PC-3 (cell line): ENCODE data around the gene ANKRD45. TPM values are rescaled to one million over a fixed set of nuclear protein-coding genes. Genes with fewer than 3 reads are reported as not detected.
"Not testable (repeated sequence)": the region's sequence is repeated elsewhere in the genome, so short reads cannot be mapped to it uniquely, and the experiment has no call there.

Source experiments
- ATAC-seq: fragments of 200-7000 bp; cut with Tn5 transposase; 2 replicates; pipeline ENCODE4 v1.9.1; 2020; ENCODE audit warnings: mild to moderate bottlenecking, moderate library complexity
- BruUV-seq: library from RNA; stranded (reverse); fragments of 400-500 nt; replicated peaks from 2 replicates; lab custom pipeline; 2021; lab: Mats Ljungman, UMichigan
- CTCF ChIA-PET: fragments of 300-600 bp; sonication (Branson Sonifier 250); formaldehyde crosslinking; loops from one replicate; lab custom pipeline; 2022; ENCODE audit warnings: antibody characterized with exemption; lab: Charles Lee
- POLR2A ChIA-PET: fragments of 300-600 bp; sonication (Branson Sonifier 250); formaldehyde crosslinking; loops from one replicate; lab custom pipeline; 2022; ENCODE audit warnings: antibody characterized with exemption; ENCODE audit not compliant: unreplicated experiment; lab: Charles Lee
- DNase-seq: peaks from one replicate; pipeline ENCODE4 v3.0.0-alpha.2; 2015
- H2AFZ ChIP-seq: fragments of 300-600 bp; sonication (generic); 2 replicates; pipeline ENCODE4 v1.6.0; 2016; ENCODE audit warnings: antibody characterized with exemption, low read length
- H3F3A ChIP-seq: fragments of 300-600 bp; sonication (generic); one replicate; pipeline ENCODE4 v1.6.0; 2017; ENCODE audit warnings: antibody characterized with exemption, low read length, control low read depth, mild to moderate bottlenecking; ENCODE audit not compliant: unreplicated experiment
- H3K27ac ChIP-seq: fragments of 300-600 bp; sonication (generic); 2 replicates; pipeline ENCODE4 v1.5.1; 2016; ENCODE audit warnings: mild to moderate bottlenecking, low read length
- H3K27me3 ChIP-seq: fragments of 300-600 bp; sonication (generic); 2 replicates; pipeline ENCODE4 v1.6.1; 2016; ENCODE audit warnings: low read length, mixed read lengths
- H3K36me3 ChIP-seq: fragments of 300-600 bp; sonication (generic); 2 replicates; pipeline ENCODE4 v1.6.1; 2016; ENCODE audit warnings: low read depth, mixed run types, low read length, mixed read lengths
- H3K4me1 ChIP-seq: fragments of 300-600 bp; sonication (generic); 2 replicates; pipeline ENCODE4 v1.5.1; 2016; ENCODE audit warnings: low read length; ENCODE audit not compliant: insufficient read depth
- H3K4me2 ChIP-seq: fragments of 300-600 bp; sonication (generic); 2 replicates; pipeline ENCODE4 v1.6.0; 2016; ENCODE audit warnings: low read length
- H3K4me3 ChIP-seq: fragments of 300-600 bp; sonication (generic); 2 replicates; pipeline ENCODE4 v1.5.1; 2016; ENCODE audit warnings: mild to moderate bottlenecking, low read length, mixed read lengths
- H3K79me2 ChIP-seq: fragments of 300-600 bp; sonication (generic); 2 replicates; pipeline ENCODE4 v1.6.1; 2017; ENCODE audit warnings: low read length, mixed read lengths
- H3K9ac ChIP-seq: fragments of 300-600 bp; sonication (generic); 2 replicates; pipeline ENCODE4 v1.6.0; 2016; ENCODE audit warnings: mild to moderate bottlenecking, low read length
- H3K9me2 ChIP-seq: fragments of 300-600 bp; sonication (generic); replicated peaks from 2 replicates; pipeline ENCODE4 v1.6.1; 2016; ENCODE audit warnings: mixed run types, low read length, mixed read lengths
- H3K9me3 ChIP-seq: fragments of 300-600 bp; sonication (generic); 2 replicates; pipeline ENCODE4 v1.6.1; 2016; ENCODE audit warnings: low read length, mixed read lengths
- H4K20me1 ChIP-seq: fragments of 300-600 bp; sonication (generic); 2 replicates; pipeline ENCODE4 v1.6.1; 2016; ENCODE audit warnings: low read length, mixed read lengths
- EZH2 ChIP-seq: fragments of 300-600 bp; sonication (generic); IDR thresholded peaks from one replicate; pipeline ENCODE4 v1.6.1; 2017; ENCODE audit warnings: antibody characterized with exemption, mild to moderate bottlenecking, low read length; ENCODE audit not compliant: unreplicated experiment
- EZH2phosphoT487 ChIP-seq: fragments of 300-600 bp; sonication (generic); IDR thresholded peaks from 2 replicates; pipeline ENCODE4 v1.6.1; 2018; ENCODE audit warnings: mild to moderate bottlenecking, antibody characterized with exemption, low read length, borderline replicate concordance
- intact Hi-C: fragments of 100-400 bp; cut with micrococcal nuclease; formaldehyde crosslinking; loops from 2 replicates; pipeline ENCODE4 v1.9.0; 2023
- total RNA-seq: library from RNA; depleted of rRNA; stranded (reverse); fragments of >200 nt; gene quantifications from 2 replicates; pipeline ENCODE4 v1.2.3, GENCODE V29; 2014
- TF ChIP-seq, protein P1 (sequence below): fragments of 300-600 bp; sonication (generic); conservative IDR thresholded peaks from 2 replicates; pipeline ENCODE4 v1.5.1; 2017; ENCODE audit warnings: antibody characterized with exemption, low read depth, mild to moderate bottlenecking, low read length

Gene ANKRD45
- total RNA-seq, 1 experiment from 2014 or later = not detected

DNA sequence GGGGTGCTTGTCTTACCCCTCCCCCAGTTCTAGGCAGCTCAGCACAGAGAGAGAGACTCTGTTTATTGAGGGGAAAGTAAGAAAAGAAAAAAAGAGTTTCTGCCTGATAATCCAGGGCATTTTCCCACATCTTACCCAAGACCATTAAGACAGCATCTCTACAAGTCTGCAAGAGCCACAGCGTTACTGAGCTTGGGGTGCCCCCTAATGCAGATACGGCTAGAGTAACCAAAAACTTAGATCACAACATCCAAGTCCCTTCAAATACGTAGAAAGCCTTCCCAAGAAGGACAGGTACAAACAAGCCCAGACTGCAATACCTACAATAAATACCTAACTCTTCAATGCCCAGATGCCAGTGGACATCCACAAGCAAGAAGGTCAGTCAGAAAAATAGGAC lies 40.8 kb downstream of the ANKRD45 start:
- no peaks in the 10 kb centered on the region for H3F3A ChIP-seq
- H3K4me3 ChIP-seq = no peak overlapping the region
- no peak overlapping the region for H3K4me2 ChIP-seq
- H2AFZ ChIP-seq = no peak overlapping the region
- POLR2A ChIA-PET = no interaction called here
- peak; percentile 33; the same call in 1 of the 2 replicates for ATAC-seq
- CTCF ChIA-PET = no interaction called here
- H3K36me3 ChIP-seq = no peaks in the 10 kb centered on the region
- H3K9ac ChIP-seq = no peak overlapping the region
- TF ChIP-seq, protein P1, sequence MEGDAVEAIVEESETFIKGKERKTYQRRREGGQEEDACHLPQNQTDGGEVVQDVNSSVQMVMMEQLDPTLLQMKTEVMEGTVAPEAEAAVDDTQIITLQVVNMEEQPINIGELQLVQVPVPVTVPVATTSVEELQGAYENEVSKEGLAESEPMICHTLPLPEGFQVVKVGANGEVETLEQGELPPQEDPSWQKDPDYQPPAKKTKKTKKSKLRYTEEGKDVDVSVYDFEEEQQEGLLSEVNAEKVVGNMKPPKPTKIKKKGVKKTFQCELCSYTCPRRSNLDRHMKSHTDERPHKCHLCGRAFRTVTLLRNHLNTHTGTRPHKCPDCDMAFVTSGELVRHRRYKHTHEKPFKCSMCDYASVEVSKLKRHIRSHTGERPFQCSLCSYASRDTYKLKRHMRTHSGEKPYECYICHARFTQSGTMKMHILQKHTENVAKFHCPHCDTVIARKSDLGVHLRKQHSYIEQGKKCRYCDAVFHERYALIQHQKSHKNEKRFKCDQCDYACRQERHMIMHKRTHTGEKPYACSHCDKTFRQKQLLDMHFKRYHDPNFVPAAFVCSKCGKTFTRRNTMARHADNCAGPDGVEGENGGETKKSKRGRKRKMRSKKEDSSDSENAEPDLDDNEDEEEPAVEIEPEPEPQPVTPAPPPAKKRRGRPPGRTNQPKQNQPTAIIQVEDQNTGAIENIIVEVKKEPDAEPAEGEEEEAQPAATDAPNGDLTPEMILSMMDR = peak; percentile 35; the same call in 1 of the 2 replicates
- TF ChIP-seq EZH2phosphoT487 = no peak
- H3K4me1 ChIP-seq = no peaks in the 10 kb centered on the region
- no peaks in the 10 kb centered on the region for H3K9me3 ChIP-seq
- BruUV-seq = no TSS peak
- no peaks in the 10 kb centered on the region for H3K9me2 ChIP-seq
- no peaks in the 10 kb centered on the region for H3K79me2 ChIP-seq
- intact Hi-C loops = no loop called here
- no peak overlapping the region for H3K27ac ChIP-seq
- no peak for DNase-seq
- no peaks in the 10 kb centered on the region for H3K27me3 ChIP-seq
- no peaks in the 10 kb centered on the region for H4K20me1 ChIP-seq

DNA sequence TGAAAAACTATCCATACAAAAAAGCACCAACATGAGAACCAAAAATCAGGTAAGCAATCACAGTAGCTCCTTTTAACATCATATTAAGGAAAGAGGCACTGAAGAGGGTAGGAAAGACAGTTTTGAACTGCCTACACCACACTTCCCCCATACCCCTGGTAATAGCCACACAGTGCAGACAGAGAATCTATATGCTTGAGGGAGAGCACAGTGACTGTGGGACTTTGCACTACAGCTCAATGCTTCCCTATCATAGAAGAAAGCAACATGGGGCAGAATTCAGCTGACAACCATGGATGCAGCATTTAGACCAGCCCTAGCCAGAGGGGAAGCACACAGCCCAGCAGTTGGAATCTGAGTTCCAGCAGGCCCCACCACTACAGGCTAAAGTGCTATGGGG lies 42.4 kb downstream of the ANKRD45 start:
- BruUV-seq = no TSS peak
- POLR2A ChIA-PET = interaction anchor here (0.6 kb wide), 1 partner anchor 88 kb away, joined by 4 read pairs; the partner anchor contains the start of gene KLHL20

DNA sequence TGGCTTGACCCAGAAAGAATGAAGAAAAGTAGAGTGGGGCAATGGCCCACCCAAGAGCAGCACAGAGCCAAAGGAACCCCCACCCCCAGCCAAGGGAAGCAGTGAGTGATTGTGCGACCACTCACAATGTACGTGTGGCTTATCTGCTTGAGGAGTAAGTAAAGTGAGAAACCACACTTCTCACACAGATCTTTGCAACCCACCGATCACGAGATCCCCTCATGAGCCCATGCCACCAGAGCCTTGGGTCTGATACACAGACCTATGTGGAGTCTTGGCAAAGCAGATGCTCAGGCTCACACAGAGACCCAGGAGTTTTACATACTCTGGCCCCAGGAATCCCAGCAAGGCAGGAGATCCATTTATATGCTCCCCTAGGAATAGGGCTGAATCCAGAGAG lies 52.8 kb downstream of the ANKRD45 start:
- Histone ChIP-seq H2AFZ (no peak overlapping the region), H3F3A (no peaks in the 10 kb centered on the region), H3K9ac (no peak overlapping the region), H3K27me3 (no peaks in the 10 kb centered on the region), H3K9me3 (peaks cover 26% of the 10 kb centered on the region), H3K4me2 (no peak overlapping the region), H3K4me1 (no peaks in the 10 kb centered on the region), H3K79me2 (no peaks in the 10 kb centered on the region), H3K27ac (no peak overlapping the region), H3K36me3 (no peaks in the 10 kb centered on the region), H3K9me2 (no peaks in the 10 kb centered on the region), H3K4me3 (no peak overlapping the region), H4K20me1 (no peaks in the 10 kb centered on the region)
- POLR2A ChIA-PET = no interaction called here
- DNase-seq (no peak), ATAC-seq (no peak)
- BruUV-seq = no TSS peak
- CTCF ChIA-PET = no interaction called here
- TF ChIP-seq EZH2phosphoT487 = no peak
- TF ChIP-seq EZH2 = no peak
- TF ChIP-seq, protein P1 = no peak
- intact Hi-C loops = no loop called here

More for the DNA sequence above, 42.4 kb downstream of the ANKRD45 start:
- no peak overlapping the region for H2AFZ ChIP-seq
- TF ChIP-seq, protein P1 = no peak
- TF ChIP-seq EZH2phosphoT487 (no peak), EZH2 (no peak)
- no peaks in the 10 kb centered on the region for H3K36me3 ChIP-seq
- CTCF ChIA-PET = no interaction called here
- H3K9me2 ChIP-seq = no peaks in the 10 kb centered on the region
- H3K4me1 ChIP-seq = no peaks in the 10 kb centered on the region
- H4K20me1 ChIP-seq = no peaks in the 10 kb centered on the region
- no peaks in the 10 kb centered on the region for H3K9me3 ChIP-seq
- H3F3A ChIP-seq = no peaks in the 10 kb centered on the region
- intact Hi-C loops = no loop called here
- no peak overlapping the region for H3K4me2 ChIP-seq
- H3K27me3 ChIP-seq = no peaks in the 10 kb centered on the region
- DNase-seq (no peak), ATAC-seq (no peak)
- H3K27ac ChIP-seq = no peak overlapping the region
- no peaks in the 10 kb centered on the region for H3K79me2 ChIP-seq
- no peak overlapping the region for H3K4me3 ChIP-seq
- H3K9ac ChIP-seq = no peak overlapping the region

DNA sequence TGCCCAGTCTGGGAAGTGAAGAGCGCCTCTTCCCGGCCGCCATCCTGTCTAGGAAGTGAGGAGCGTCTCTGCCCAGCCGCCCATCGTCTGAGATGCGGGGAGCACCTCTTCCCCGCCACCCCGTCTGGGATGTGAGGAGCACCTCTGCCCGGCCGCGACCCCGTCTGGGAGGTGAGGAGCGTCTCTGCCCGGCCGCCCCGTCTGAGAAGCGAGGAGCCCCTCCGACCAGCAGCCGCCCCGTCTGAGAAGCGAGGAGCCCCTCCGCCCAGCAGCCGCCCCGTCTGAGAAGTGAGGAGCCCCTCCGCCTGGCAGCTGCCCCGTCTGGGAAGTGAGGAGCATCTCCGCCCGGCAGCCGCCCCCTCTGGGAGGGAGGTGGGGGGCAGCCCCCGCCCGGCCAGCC lies 56.6 kb downstream of the ANKRD45 start:
- BruUV-seq, POLR2A ChIA-PET, ATAC-seq, H3K4me3 ChIP-seq, H4K20me1 ChIP-seq, H3K27ac ChIP-seq, H3K27me3 ChIP-seq, intact Hi-C loops, H3F3A ChIP-seq, DNase-seq, H3K9me2 ChIP-seq, CTCF ChIA-PET, H3K4me2 ChIP-seq, H3K4me1 ChIP-seq, H3K36me3 ChIP-seq, H2AFZ ChIP-seq, H3K79me2 ChIP-seq, H3K9ac ChIP-seq: not testable (repeated sequence)
- H3K9me3 ChIP-seq = peaks cover 18% of the 10 kb centered on the region
